Loucy (cell line): ENCODE measurements around the gene ADAMTS20.
"Not testable (repeated sequence)": the region's sequence is repeated elsewhere in the genome, so short reads cannot be mapped to it uniquely, and the experiment has no call there.

Source experiments
- H2AFZ ChIP-seq: fragments of 200-600 bp; sonication (generic); 2 replicates; pipeline ENCODE4 v1.6.0; 2016; ENCODE audit warnings: antibody characterized with exemption, mild to moderate bottlenecking, low read length, moderate library complexity
- H3F3A ChIP-seq: fragments of 200-600 bp; 2 replicates; pipeline ENCODE4 v1.6.0; 2016; ENCODE audit warnings: antibody characterized with exemption, low read depth, mild to moderate bottlenecking
- H3K27me3 ChIP-seq: fragments of 200-600 bp; sonication (generic); 2 replicates; pipeline ENCODE4 v1.6.1; 2014; ENCODE audit warnings: low read length, mild to moderate bottlenecking; ENCODE audit not compliant: insufficient read depth, poor library complexity, severe bottlenecking
- H3K36me3 ChIP-seq: fragments of 200-600 bp; sonication (generic); 2 replicates; pipeline ENCODE4 v1.6.1; 2016; ENCODE audit warnings: low read length; ENCODE audit not compliant: insufficient read depth
- H3K4me1 ChIP-seq: fragments of 200-600 bp; sonication (generic); 2 replicates; pipeline ENCODE4 v1.5.1; 2014; ENCODE audit warnings: low read length, mild to moderate bottlenecking; ENCODE audit not compliant: insufficient read depth, poor library complexity, severe bottlenecking
- H3K4me2 ChIP-seq: fragments of 200-600 bp; sonication (generic); 2 replicates; pipeline ENCODE4 v1.6.0; 2014; ENCODE audit warnings: antibody characterized with exemption, low read length, low read depth, mild to moderate bottlenecking; ENCODE audit not compliant: poor library complexity, severe bottlenecking
- H3K4me3 ChIP-seq: fragments of 200-600 bp; sonication (generic); 2 replicates; pipeline ENCODE4 v1.5.1; 2014; ENCODE audit warnings: low read length, mild to moderate bottlenecking, mixed read lengths; ENCODE audit not compliant: poor library complexity, severe bottlenecking
- H3K79me2 ChIP-seq: fragments of 200-600 bp; sonication (generic); 2 replicates; pipeline ENCODE4 v1.6.1; 2014; ENCODE audit warnings: low read length; ENCODE audit not compliant: insufficient read depth
- H3K9ac ChIP-seq: fragments of 200-600 bp; sonication (generic); 2 replicates; pipeline ENCODE4 v1.6.0; 2014; ENCODE audit warnings: mild to moderate bottlenecking, low read depth, low read length, moderate library complexity; ENCODE audit not compliant: poor library complexity, severe bottlenecking
- H3K9me2 ChIP-seq: fragments of 200-600 bp; sonication (generic); replicated peaks from 2 replicates; pipeline ENCODE4 v1.6.1; 2016; ENCODE audit warnings: low read depth, low read length, mixed read lengths
- H3K9me3 ChIP-seq: fragments of 200-600 bp; sonication (generic); 2 replicates; pipeline ENCODE4 v1.6.1; 2014; ENCODE audit warnings: mild to moderate bottlenecking, antibody characterized with exemption, low read length, low read depth; ENCODE audit not compliant: insufficient read depth
- H4K20me1 ChIP-seq: fragments of 200-600 bp; sonication (generic); 2 replicates; pipeline ENCODE4 v1.6.0; 2014; ENCODE audit warnings: antibody characterized with exemption, low read length, mild to moderate bottlenecking; ENCODE audit not compliant: insufficient read depth, poor library complexity, severe bottlenecking
- CTCF ChIP-seq: fragments of 200-600 bp; sonication (generic); conservative IDR thresholded peaks from 2 replicates; pipeline ENCODE4 v1.5.1; 2014; ENCODE audit warnings: mild to moderate bottlenecking, antibody characterized with exemption, low read length
- EZH2phosphoT487 ChIP-seq: fragments of 200-600 bp; IDR thresholded peaks from 2 replicates; pipeline ENCODE4 v1.6.1; 2018; ENCODE audit warnings: antibody characterized with exemption, mild to moderate bottlenecking, moderate library complexity, borderline replicate concordance

Gene ADAMTS20

GRCh38 chr12:43348221-43348620 lies 203.8 kb downstream of the ADAMTS20 start:
- no peak overlapping the region for H3K4me2 ChIP-seq
- peaks cover 10% of the 10 kb centered on the region; the same call in 1 of the 2 replicates for H3K9me3 ChIP-seq
- H3K4me3 ChIP-seq: no peak overlapping the region
- H3K9ac ChIP-seq: no peak overlapping the region
- H3K36me3 ChIP-seq: no peaks in the 10 kb centered on the region
- no peaks in the 10 kb centered on the region for H3F3A ChIP-seq
- H3K9me2 ChIP-seq: no peaks in the 10 kb centered on the region
- H2AFZ ChIP-seq: no peak overlapping the region
- TF ChIP-seq CTCF (no peak), EZH2phosphoT487 (no peak)
- no peaks in the 10 kb centered on the region for H3K4me1 ChIP-seq
- H4K20me1 ChIP-seq: no peaks in the 10 kb centered on the region
- H3K27me3 ChIP-seq: no peaks in the 10 kb centered on the region
- H3K79me2 ChIP-seq: no peaks in the 10 kb centered on the region

- H4K20me1 ChIP-seq: no peaks in the 10 kb centered on the region
- no peak overlapping the region for H3K4me3 ChIP-seq
- no peaks in the 10 kb centered on the region for H3K36me3 ChIP-seq
- no peak overlapping the region for H3K9ac ChIP-seq
- no peaks in the 10 kb centered on the region for H3K79me2 ChIP-seq
- no peaks in the 10 kb centered on the region for H3K9me2 ChIP-seq
- H3K27me3 ChIP-seq: no peaks in the 10 kb centered on the region
- H3K4me2 ChIP-seq: no peak overlapping the region
- no peak for TF ChIP-seq EZH2phosphoT487
- H3K4me1 ChIP-seq: no peaks in the 10 kb centered on the region
- peaks cover 10% of the 10 kb centered on the region; the same call in 1 of the 2 replicates for H3K9me3 ChIP-seq
- no peak overlapping the region for H2AFZ ChIP-seq
- no peaks in the 10 kb centered on the region for H3F3A ChIP-seq
Observed at GRCh38 chr12:43347026-43347425, 205.0 kb downstream of the ADAMTS20 start.

DNA sequence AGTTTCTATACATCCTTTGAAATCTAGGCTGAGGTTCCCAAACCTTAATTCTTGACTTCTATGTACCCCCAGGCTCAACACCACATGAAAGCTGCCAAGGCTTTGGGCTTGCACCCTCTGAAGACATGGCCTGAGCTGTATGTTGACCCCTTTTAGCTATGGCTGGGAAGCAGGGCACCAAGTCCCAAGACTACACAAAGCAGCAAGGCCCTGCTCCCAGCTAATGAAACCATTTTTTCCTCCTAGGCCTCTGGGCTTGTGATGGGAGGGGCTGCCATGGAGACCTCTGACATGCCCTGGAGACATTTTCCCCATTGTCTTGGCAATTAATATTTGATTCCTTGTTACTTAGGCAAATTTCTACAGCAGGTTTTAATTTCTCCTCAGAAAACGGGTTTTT lies 207.0 kb downstream of the ADAMTS20 start:
- Histone ChIP-seq H3F3A (no peaks in the 10 kb centered on the region), H3K9ac (no peak overlapping the region), H3K4me3 (no peak overlapping the region), H3K9me2 (no peaks in the 10 kb centered on the region), H3K79me2 (no peaks in the 10 kb centered on the region), H3K36me3 (no peaks in the 10 kb centered on the region), H3K27me3 (no peaks in the 10 kb centered on the region), H3K4me2 (no peak overlapping the region), H3K4me1 (no peaks in the 10 kb centered on the region), H2AFZ (no peak overlapping the region), H3K9me3 (peaks cover 10% of the 10 kb centered on the region; the same call in 1 of the 2 replicates), H4K20me1 (no peaks in the 10 kb centered on the region)
- no peak for TF ChIP-seq CTCF
- no peak for TF ChIP-seq EZH2phosphoT487

DNA sequence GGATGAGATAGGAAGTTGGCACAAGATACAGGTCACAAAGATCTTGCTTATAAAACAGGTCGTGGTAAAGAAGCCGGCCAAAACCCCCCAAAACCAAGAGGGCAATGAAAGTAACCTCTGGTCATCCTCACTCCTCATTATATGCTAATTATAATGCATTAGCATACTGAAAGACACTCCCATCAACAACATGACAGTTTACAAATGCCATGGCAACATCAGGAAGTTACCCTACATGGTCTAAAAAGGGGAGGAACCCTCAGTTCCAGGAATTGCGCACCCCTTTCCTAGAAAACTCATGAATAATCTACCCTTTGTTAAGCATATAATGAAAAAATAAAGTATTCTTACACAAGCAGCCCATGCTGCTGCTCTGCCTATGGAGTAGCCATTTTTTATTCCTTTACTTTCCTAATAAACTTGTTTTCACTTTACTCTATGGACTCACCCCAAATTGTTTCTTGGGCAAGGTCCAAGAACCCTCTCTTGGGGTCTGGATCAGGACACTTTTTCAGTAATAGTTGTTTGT lies 210.2 kb downstream of the ADAMTS20 start:
- not testable (repeated sequence) for H3K4me2 ChIP-seq, H3K9ac ChIP-seq, H3K36me3 ChIP-seq, H4K20me1 ChIP-seq, H3K27me3 ChIP-seq, H3K4me3 ChIP-seq, H3K79me2 ChIP-seq, H3K9me2 ChIP-seq, H2AFZ ChIP-seq, H3K9me3 ChIP-seq, H3F3A ChIP-seq, H3K4me1 ChIP-seq
